ENCODE results near the gene TNIP1.
A peak's percentile ranks its signal among the peaks of the same experiment; 100 is the strongest.

Gene TNIP1

DNA sequence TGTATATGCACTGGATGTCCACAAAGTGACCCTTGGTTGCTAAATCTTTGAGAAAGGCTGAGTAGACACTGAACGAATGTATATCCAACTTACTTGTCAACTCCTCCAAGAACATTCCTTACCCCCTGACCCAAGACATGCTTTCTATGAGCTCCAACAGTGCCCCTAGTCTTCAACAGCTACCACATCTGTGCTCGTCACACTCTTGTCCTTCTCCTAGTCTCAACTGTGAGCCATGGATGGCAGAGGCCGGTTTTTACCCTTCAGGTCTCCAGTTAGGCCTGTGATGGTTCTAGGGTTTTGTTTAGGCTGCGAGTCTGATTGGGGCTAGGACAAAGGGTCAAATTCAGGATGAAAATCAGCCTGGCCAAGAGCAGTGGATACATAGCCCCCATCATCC lies 79.4 kb downstream of the TNIP1 start:
- DNase-seq (ENCODE audit: low read depth in 3 of 3), result no peak

- no peak for DNase-seq (ENCODE audit: low read depth in 3 of 3)
Observed at GRCh38 chr5:150999704-151000442, 81.0 kb downstream of the TNIP1 start.

GRCh38 chr5:150993826-150994412 lies 86.9 kb downstream of the TNIP1 start:
- no peak for DNase-seq (ENCODE audit: low read depth in 3 of 3)

DNA sequence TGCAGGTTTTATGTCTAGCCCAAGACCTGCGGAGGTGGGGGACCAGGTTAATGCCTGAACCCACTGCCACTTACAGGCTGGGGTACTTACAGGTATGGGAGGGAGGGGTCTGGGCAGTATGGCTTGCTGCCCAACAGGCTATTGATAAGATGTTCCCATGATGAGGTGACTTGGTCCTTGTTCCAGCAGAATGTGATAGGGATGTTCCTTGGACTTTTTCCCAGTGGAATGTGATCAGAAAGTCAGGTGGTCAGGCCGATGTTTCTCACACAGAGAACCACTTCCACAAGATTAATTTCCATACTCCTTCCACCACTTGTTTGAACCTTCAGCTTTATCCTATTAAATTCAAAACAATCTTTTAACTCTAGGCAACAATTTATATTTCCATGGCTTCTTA lies 87.4 kb downstream of the TNIP1 start:
- DNase-seq (ENCODE audit: low read depth in 3 of 3), result no peak

GRCh38 chr5:150992705-150993104 lies 88.1 kb downstream of the TNIP1 start:
- DNase-seq (ENCODE audit: low read depth in 3 of 3), result no peak

GRCh38 chr5:150989695-150990094 lies 91.1 kb downstream of the TNIP1 start:
- peak in 2 of 3 donors; percentile 4 to 7 for DNase-seq (ENCODE audit: low read depth in 3 of 3)

GRCh38 chr5:150987746-150988145 lies 93.1 kb downstream of the TNIP1 start:
- DNase-seq (ENCODE audit: low read depth in 3 of 3), result no peak

Data from stimulated activated CD4-positive, alpha-beta T cell treated with anti-CD3 and anti-CD28 coated beads, TNF-alpha, amount 100 ng/mL, for 48 hours (primary cell).